Epidermal melanocyte (primary cell): ENCODE measurements around the gene ZIM2.

Experiments
- DNase-seq: peaks from one replicate; pipeline ENCODE4 v3.0.0; 2011; ENCODE audit warnings: low spot score; ENCODE audit not compliant: insufficient read length

The ZIM2 gene

GRCh38 chr19:56810260-56810659, 30.3 kb downstream of the ZIM2 start:
- DNase-seq: no peak

GRCh38 chr19:56808717-56809392, 31.7 kb downstream of the ZIM2 start:
- DNase-seq: no peak

GRCh38 chr19:56806639-56807038, 33.9 kb downstream of the ZIM2 start:
- DNase-seq: no peak

- DNase-seq: no peak
Observed at GRCh38 chr19:56778351-56778750, 62.2 kb downstream of the ZIM2 start.

GRCh38 chr19:56769650-56770049, 70.9 kb downstream of the ZIM2 start:
- DNase-seq: no peak

GRCh38 chr19:56765137-56765536, 75.4 kb downstream of the ZIM2 start:
- no peak for DNase-seq

- DNase-seq: no peak
Observed at GRCh38 chr19:56764196-56764695, 76.3 kb downstream of the ZIM2 start.

GRCh38 chr19:56760842-56761241, 79.7 kb downstream of the ZIM2 start:
- DNase-seq: no peak

GRCh38 chr19:56759531-56759930, 81.0 kb downstream of the ZIM2 start:
- DNase-seq: no peak

- DNase-seq: no peak
Observed at GRCh38 chr19:56751078-56751489, 89.4 kb downstream of the ZIM2 start.

- no peak for DNase-seq
Observed at GRCh38 chr19:56750658-56751057, 89.9 kb downstream of the ZIM2 start.

- no peak for DNase-seq
Observed at GRCh38 chr19:56748378-56748777, 92.1 kb downstream of the ZIM2 start.

GRCh38 chr19:56746367-56746766, 94.2 kb downstream of the ZIM2 start:
- no peak for DNase-seq

- no peak for DNase-seq
Observed at GRCh38 chr19:56740501-56740900, 100.0 kb downstream of the ZIM2 start.

- no peak for DNase-seq
Observed at GRCh38 chr19:56736571-56736970, 104.0 kb downstream of the ZIM2 start.

GRCh38 chr19:56732976-56733375, 107.5 kb downstream of the ZIM2 start:
- no peak for DNase-seq

GRCh38 chr19:56727677-56728076, 112.8 kb downstream of the ZIM2 start:
- no peak for DNase-seq

- no peak for DNase-seq
Observed at GRCh38 chr19:56725829-56726424, 114.6 kb downstream of the ZIM2 start.
